ENCODE results near the gene F5.

DNA sequence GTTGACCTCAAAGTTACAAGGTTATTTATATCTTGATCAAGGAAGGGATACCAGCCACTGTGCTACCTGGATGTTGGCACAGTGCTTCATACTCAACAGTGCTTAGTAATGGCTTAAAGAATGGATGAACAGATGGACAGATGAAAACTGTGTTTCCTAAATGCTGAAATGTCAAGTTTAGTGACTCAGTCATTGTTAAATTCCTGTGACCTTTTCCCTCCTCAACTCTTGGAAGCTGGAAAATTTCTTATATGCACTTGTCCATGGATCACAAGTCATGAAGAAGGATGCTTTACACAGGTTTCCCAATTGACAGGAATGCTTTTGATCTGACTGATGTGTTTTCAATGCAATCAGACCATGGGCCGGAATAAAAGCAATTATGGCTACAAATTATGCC, 60.9 kb downstream of the F5 start:
- TF ChIP-seq EP300 (IDR thresholded peaks at IDR 0.05) (no peak), POLR2A (IDR thresholded peaks at IDR 0.05) (no peak), POLR2AphosphoS5 (IDR thresholded peaks at IDR 0.05) (no peak)

All from sigmoid colon (tissue), 4 donors.